ENCODE measurements around the gene PRDX2.
"Not testable (repeated sequence)": the region's sequence is repeated elsewhere in the genome, so short reads cannot be mapped to it uniquely, and the experiment has no call there.

Gene PRDX2

GRCh38 chr19:12801466-12802266 lies at the start of gene PRDX2, which contains the start of gene THSD8:
PRDX2 (minus strand) TSS chr19:12801800; CDS start chr19:12801261, 539 bp downstream.
THSD8 (plus strand) TSS chr19:12802069; CDS start chr19:12802072, 3 bp downstream.
- DNase-seq = peak; percentile 79 to 88

GRCh38 chr19:12847159-12848139 lies 45.8 kb upstream of the PRDX2 start:
- peak; percentile 52 to 81 for DNase-seq

GRCh38 chr19:12846613-12847012 lies 45.0 kb upstream of the PRDX2 start:
- DNase-seq = not testable (repeated sequence)

GRCh38 chr19:12843999-12844732 lies 42.6 kb upstream of the PRDX2 start:
- DNase-seq = no peak

DNA sequence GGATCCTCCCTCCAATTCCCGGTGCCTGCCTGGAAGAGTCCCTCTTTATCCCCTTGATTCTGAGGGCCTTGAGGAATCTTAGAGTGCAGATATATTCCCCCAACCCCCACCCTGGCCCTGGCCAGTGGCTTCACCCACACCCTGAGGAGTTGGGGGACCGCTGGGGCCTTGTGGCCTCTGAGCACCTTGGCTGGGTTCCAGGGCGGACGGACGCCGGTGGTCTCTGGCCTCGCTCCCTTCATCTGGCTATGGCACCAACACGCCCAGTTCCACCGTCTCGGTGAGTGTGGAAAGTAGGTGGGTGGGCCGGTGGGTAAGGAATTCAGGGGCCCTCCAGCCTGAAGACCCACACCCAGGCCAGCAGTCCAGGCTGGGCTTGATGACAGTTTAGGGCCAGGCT lies 41.7 kb upstream of the PRDX2 start:
- DNase-seq = no peak

- DNase-seq = no peak
These were observed 40.9 kb upstream of the PRDX2 start for GRCh38 chr19:12842511-12842910.

DNA sequence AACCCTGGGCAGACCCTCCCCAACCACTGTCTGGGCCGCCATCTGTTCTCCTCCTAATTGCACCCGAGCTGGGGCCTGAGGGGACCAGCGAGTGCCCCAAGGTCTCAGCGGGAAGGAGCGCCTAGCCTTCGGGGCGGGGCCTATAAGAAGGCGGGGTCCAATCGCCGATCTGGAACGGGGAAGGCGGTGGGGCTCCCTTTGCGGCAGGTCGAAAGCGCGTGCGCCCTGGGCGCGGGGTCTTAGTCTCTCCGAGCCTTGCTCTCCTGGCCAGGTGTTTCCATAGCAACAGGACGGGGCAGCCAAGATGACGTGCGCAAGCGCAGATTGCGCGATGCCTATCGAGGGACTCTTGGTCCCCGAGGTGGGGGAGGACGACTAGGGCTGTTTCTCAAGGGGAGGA lies 39.5 kb upstream of the PRDX2 start:
- peak; percentile 92 to 93 for DNase-seq

- peak; percentile 65 to 70 for DNase-seq
These were observed 38.8 kb upstream of the PRDX2 start for GRCh38 chr19:12840091-12841079.

DNA sequence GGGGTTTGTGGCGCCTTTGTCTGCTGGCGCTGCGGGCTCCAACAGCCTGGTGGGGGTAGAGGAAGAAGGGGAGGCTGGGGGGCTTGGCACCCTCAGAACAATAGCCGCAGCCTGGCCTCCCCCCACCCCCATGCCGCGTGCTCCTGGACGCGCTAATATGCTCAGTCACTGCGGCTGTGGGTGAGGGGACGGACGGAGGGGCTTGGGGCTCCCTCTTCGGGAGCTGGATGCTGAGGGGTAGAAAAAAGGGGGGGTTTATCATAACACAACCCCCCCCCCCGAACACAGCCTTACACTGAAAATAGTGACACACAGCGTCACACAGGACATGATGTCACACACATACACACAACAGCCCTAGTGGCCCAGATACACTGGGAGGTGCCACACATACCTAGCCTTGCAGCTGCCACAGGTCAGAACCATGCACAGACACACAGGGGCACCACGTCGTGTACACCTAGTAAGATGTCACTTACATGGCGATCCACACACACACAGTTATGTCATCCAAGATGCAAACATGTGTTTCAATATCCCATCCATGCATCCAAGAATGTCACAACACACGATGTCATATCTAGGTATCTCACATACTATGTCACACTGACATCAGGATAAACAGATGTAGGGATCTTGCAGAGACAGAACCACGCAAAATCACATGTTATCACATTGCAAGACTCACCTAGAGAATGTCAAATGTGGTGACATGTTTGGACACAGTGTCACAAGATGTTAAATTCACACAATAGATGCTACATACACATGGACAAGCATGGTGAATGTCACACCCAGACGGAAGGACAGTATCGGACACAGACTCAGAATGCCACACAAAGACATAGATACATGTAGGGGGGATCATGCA lies 37.5 kb upstream of the PRDX2 start:
- peak in 1 of 2 experiments; percentile 43 for DNase-seq

- DNase-seq = peak in 1 of 2 experiments; percentile 52
These were observed 36.7 kb upstream of the PRDX2 start, which contains the start of gene MAST1 for GRCh38 chr19:12838182-12838885. MAST1 (plus strand) TSS chr19:12838515; CDS start chr19:12838573, 58 bp downstream.

GRCh38 chr19:12837225-12837624 lies 35.6 kb upstream of the PRDX2 start:
- no peak for DNase-seq

DNA sequence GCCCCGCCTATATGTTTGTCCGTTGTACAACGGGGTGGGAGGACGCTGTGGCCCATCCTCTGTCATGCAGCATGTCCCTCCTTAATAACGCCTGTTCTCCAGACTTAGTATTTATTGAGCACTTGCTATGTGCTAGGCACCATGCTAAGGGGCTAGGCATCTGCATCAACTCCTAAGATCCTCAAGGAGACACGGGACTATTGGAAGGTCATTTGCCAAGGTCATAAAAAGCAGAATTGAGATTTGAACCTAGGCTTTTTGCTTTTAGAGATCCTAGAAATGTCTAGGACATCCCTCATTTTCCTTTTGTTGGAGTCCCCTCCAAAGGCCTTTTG lies 34.9 kb upstream of the PRDX2 start:
- DNase-seq = no peak

GRCh38 chr19:12834976-12835757 lies 33.6 kb upstream of the PRDX2 start:
- peak; percentile 59 to 66 for DNase-seq

DNA sequence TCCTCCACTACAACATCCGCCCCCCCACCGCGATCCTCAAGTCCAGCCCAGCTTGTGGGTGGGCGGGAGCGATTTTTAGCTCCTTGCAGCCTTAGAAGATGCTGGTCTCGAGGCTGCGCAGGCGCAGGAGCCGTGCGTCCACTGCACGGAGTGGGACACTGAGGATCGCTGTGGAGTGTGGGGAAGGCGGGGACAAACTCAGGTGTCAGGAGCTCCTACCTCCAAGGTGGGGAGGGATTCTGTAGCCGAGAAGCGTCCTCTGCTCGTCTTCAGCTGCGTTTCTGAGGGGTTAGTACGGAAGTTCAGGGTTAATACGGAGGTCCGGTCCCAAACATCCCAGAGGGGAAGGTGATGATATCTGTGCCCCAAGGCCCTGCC lies 33.0 kb upstream of the PRDX2 start, which contains the start of gene RTBDN:
Gene RTBDN, minus strand, starts transcription at position 14 of the 378 bp plus-strand sequence. CDS start 4,600 bp downstream, outside the sequence.
- DNase-seq = no peak

DNA sequence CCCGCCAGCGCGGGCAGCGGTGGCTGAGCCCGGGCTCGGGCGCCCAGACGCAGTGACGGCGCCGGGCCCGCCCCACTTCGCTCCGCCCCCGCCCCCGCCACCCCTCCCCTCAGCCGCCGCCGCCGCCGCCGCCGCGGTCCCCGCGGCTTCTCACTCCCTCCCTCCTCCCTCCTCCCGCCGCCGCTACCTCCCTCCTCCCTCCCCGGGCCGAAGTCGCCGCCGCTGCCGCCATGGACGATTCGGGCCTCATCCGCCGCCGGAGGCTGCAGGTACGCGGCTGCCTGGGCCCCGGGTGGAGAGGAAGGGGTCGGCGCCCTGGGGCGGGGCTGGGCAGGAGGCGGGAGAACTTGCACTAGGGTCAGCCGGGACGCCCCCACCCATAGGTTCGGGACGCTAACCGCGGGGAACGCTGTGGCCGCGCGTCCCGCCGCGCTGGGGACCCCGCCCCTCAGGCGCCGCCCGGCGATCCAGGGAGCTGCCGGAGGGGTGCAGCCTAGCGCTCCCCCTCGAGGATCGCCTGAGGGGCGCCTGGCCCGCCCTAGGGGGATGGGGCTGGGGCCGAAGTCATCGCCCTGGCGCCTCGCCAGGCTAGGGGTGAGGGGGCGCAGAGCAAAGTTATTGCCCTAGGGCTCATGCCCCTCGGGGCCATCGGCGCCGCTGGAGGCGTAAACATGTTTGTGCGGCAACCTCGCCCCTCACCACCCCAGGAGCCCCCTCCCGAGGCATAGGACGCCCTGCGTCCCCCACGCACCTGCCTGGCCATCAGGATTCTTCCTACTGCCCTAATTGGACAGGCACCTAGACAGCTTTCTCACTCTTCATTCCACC lies 32.4 kb upstream of the PRDX2 start:
- peak; percentile 43 to 60 for DNase-seq

- peak in 1 of 2 experiments; percentile 73 for DNase-seq
These were observed 31.8 kb upstream of the PRDX2 start for GRCh38 chr19:12833418-12833737.

DNA sequence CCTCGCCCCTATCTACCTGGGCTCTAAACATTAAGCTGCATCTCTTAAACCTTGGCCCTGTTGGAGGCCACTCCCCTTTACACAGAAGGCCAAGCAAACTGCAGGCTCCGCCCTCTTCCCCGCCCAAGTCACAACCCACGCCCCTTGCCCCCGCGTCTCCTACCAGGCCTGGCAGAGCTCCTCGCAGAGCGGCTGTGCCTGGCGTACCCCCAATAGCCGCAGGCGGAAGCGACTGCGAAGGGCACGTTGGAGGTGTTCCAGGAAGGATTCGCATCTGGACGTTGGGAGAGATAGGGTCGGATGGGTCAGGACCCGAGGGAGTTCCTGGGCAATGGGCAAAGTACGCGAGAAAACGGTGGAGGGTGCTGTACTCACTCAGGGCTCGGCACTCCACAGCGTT lies 26.9 kb upstream of the PRDX2 start:
- DNase-seq = peak in 1 of 2 experiments; percentile 57
